ENCODE measurements around the gene LTBP3.

LTBP3 gene

GRCh38 chr11:65558002-65558929 is at the start of gene LTBP3:
Gene LTBP3 (minus strand): TSS chr11:65558359. CDS start chr11:65557959, 400 bp downstream.
- no peak for DNase-seq (ENCODE audit: low read depth)

GRCh38 chr11:65606876-65607613 is 48.9 kb upstream of the LTBP3 start:
- no peak for DNase-seq (ENCODE audit: low read depth)

- no peak for DNase-seq (ENCODE audit: low read depth)
Observed at GRCh38 chr11:65604258-65604657, 46.1 kb upstream of the LTBP3 start.

- DNase-seq (ENCODE audit: low read depth), result no peak
Observed at GRCh38 chr11:65599955-65600246, 41.7 kb upstream of the LTBP3 start.

- no peak for DNase-seq (ENCODE audit: low read depth)
Observed at GRCh38 chr11:65599216-65599954, 41.2 kb upstream of the LTBP3 start.

GRCh38 chr11:65598258-65598699 is 40.1 kb upstream of the LTBP3 start:
- DNase-seq (ENCODE audit: low read depth), result no peak

- DNase-seq (ENCODE audit: low read depth), result no peak
Observed at GRCh38 chr11:65596520-65596919, 38.4 kb upstream of the LTBP3 start.

- DNase-seq (ENCODE audit: low read depth), result no peak
Observed at GRCh38 chr11:65595543-65596281, 37.6 kb upstream of the LTBP3 start, which contains the start of gene KCNK7. Gene KCNK7 (minus strand): TSS chr11:65595800. CDS start chr11:65595772, 28 bp downstream.

GRCh38 chr11:65595131-65595530 is 37.0 kb upstream of the LTBP3 start:
- DNase-seq (ENCODE audit: low read depth), result no peak

GRCh38 chr11:65593518-65594414 is 35.6 kb upstream of the LTBP3 start:
- no peak for DNase-seq (ENCODE audit: low read depth)

GRCh38 chr11:65592858-65593517 is 34.8 kb upstream of the LTBP3 start:
- DNase-seq (ENCODE audit: low read depth), result no peak

GRCh38 chr11:65591939-65592857 is 34.0 kb upstream of the LTBP3 start:
- DNase-seq (ENCODE audit: low read depth), result no peak

- DNase-seq (ENCODE audit: low read depth), result no peak
Observed at GRCh38 chr11:65590240-65590738, 32.1 kb upstream of the LTBP3 start.

GRCh38 chr11:65589444-65590239 is 31.5 kb upstream of the LTBP3 start:
- no peak for DNase-seq (ENCODE audit: low read depth)

- peak; percentile 55 for DNase-seq (ENCODE audit: low read depth)
Observed at GRCh38 chr11:65588199-65589054, 30.3 kb upstream of the LTBP3 start.

GRCh38 chr11:65586676-65587075 is 28.5 kb upstream of the LTBP3 start:
- DNase-seq (ENCODE audit: low read depth), result no peak

GRCh38 chr11:65586247-65586630 is 28.1 kb upstream of the LTBP3 start:
- DNase-seq (ENCODE audit: low read depth), result no peak

All from activated T-helper 9 cell treated with anti-CD3 and anti-CD28 coated beads, Interleukin-2, amount 50 U/mL, for 16 hours (primary cell).